K562 (cell line): ENCODE results near the gene LPCAT1. TPM values are rescaled to one million over a fixed set of nuclear protein-coding genes. Genes with fewer than 3 reads are reported as not detected.

Experiments
- ATAC-seq: fragments of 200-7000 bp; cut with Tn5 transposase; 3 replicates; pipeline ENCODE4 v1.9.1; 2020; ENCODE audit warnings: moderate library complexity
- BruUV-seq: library from RNA; stranded (reverse); fragments of 400-500 nt; replicated peaks from 2 replicates; lab custom pipeline; 2021; lab: Mats Ljungman, UMichigan
- CTCF ChIA-PET: fragments of 300-600 bp; formaldehyde crosslinking; extraction: SDS; loops from one replicate; lab custom pipeline; 2021; ENCODE audit warnings: low intra/inter-chr PET ratio; lab: Yijun Ruan, JAX
- POLR2A ChIA-PET: fragments of 300-600, 350-650 bp; sonication (Branson Sonifier 250); formaldehyde crosslinking; extraction: SDS; loops from one replicate; lab custom pipeline; 2021; ENCODE audit warnings: antibody characterized with exemption, inconsistent platforms; lab: Yijun Ruan, JAX
- DNase-seq, 4 experiments: peaks; one replicate each; pipeline versions ENCODE4 v3.0.0 to v3.0.0-alpha.2; 2011 to 2018; ENCODE audit warnings: low spot score in 3 of 4, mixed read lengths in 3 of 4; ENCODE audit errors: extremely low read depth in 1 of 4
- FAIRE-seq: peaks from 2 replicates; lab custom pipeline; 2011; peaks lifted over from hg19 to GRCh38; lab: Jason Lieb, UNC
- H2AFZ ChIP-seq: 2 replicates; pipeline ENCODE4 v1.6.0; 2011; ENCODE audit warnings: low read depth, low read length, control low read depth, inconsistent platforms
- H3K27ac ChIP-seq: fragments of 200-600 bp; 3 replicates; pipeline ENCODE4 v1.8.0; 2011; ENCODE audit warnings: low read depth, mild to moderate bottlenecking, control low read depth, inconsistent platforms, low read length, moderate library complexity, mixed read lengths; ENCODE audit errors: extremely low read depth
- H3K27me3 ChIP-seq, 2 experiments: fragments of 300-600 bp in 1 of 2; 2 replicates in 1 of 2; 3 replicates in 1 of 2; pipeline versions ENCODE4 v1.6.0 to v1.8.0; 2011; ENCODE audit warnings: inconsistent platforms in 2 of 2, low read length in 2 of 2, mild to moderate bottlenecking in 1 of 2, mixed read lengths in 1 of 2, moderate library complexity in 1 of 2; ENCODE audit not compliant: control insufficient read depth in 2 of 2, insufficient read depth in 2 of 2
- H3K36me3 ChIP-seq: fragments of 300-600 bp; 3 replicates; pipeline ENCODE4 v1.8.0; 2011; ENCODE audit warnings: mild to moderate bottlenecking, low read length, inconsistent platforms; ENCODE audit not compliant: control insufficient read depth, insufficient read depth
- H3K4me1 ChIP-seq, 2 experiments: fragments of 200-600 bp in 1 of 2; replicated peaks in 1 of 2; 2 replicates in 1 of 2; 3 replicates in 1 of 2; pipeline versions ENCODE4 v1.5.1 to v1.8.0; 2011; ENCODE audit warnings: inconsistent platforms in 2 of 2, low read length in 2 of 2, mild to moderate bottlenecking in 1 of 2, mixed read lengths in 1 of 2, moderate library complexity in 1 of 2; ENCODE audit not compliant: control insufficient read depth in 2 of 2, insufficient read depth in 2 of 2
- H3K4me2 ChIP-seq: 2 replicates; pipeline ENCODE4 v1.6.1; 2011; ENCODE audit warnings: low read length, control low read depth, inconsistent platforms, mixed read lengths; ENCODE audit not compliant: insufficient read depth
- H3K4me3 ChIP-seq: fragments of 200-600 bp; sonication (generic), shearing (Covaris generic); 2 replicates; pipeline ENCODE4 v1.5.1; 2016; ENCODE audit warnings: control low read depth, inconsistent platforms
- H3K79me2 ChIP-seq: fragments of 200-600 bp; 3 replicates; pipeline ENCODE4 v1.8.0; 2011; ENCODE audit warnings: low read length, inconsistent platforms; ENCODE audit not compliant: control insufficient read depth, insufficient read depth
- H3K9ac ChIP-seq, 2 experiments: 2 replicates each; pipeline versions ENCODE4 v1.6.0 to v1.6.1; 2011; ENCODE audit warnings: low read depth in 2 of 2, low read length in 2 of 2, control low read depth in 1 of 2, inconsistent platforms in 1 of 2, mild to moderate bottlenecking in 1 of 2, mixed read lengths in 1 of 2; ENCODE audit not compliant: insufficient read depth in 1 of 2
- H3K9me1 ChIP-seq: one replicate; pipeline ENCODE4 v1.6.0; 2011; ENCODE audit warnings: inconsistent platforms, mild to moderate bottlenecking, low read length, moderate library complexity; ENCODE audit not compliant: control insufficient read depth, insufficient read depth
- H3K9me3 ChIP-seq: replicated peaks from 2 replicates; pipeline ENCODE4 v1.5.1; 2011; ENCODE audit warnings: low read depth, low read length, inconsistent platforms; ENCODE audit not compliant: control insufficient read depth, insufficient read depth
- H4K20me1 ChIP-seq: replicated peaks from 2 replicates; pipeline ENCODE4 v1.6.1; 2011; ENCODE audit warnings: low read length, inconsistent platforms, mixed read lengths; ENCODE audit not compliant: control insufficient read depth, insufficient read depth
- ADNP ChIP-seq: fragments of 200-800 bp; sonication (Bioruptor generic); IDR thresholded peaks from 2 replicates; pipeline ENCODE4 v1.6.1; 2016; ENCODE audit warnings: missing genetic modification characterization, missing compliant biosample characterization
- ESRRB ChIP-seq: fragments of 250-450 bp; sonication (Bioruptor Pico); IDR thresholded peaks from 2 replicates; pipeline ENCODE4 v1.5.0; 2020; ENCODE audit warnings: mild to moderate bottlenecking, moderate library complexity, borderline replicate concordance
- FOXA3 ChIP-seq, 2 experiments: fragments of 450-650 bp in 1 of 2; sonication (generic) in 1 of 2; formaldehyde crosslinking; IDR thresholded peaks in 1 of 2; conservative IDR thresholded peaks in 1 of 2; 2 replicates each; pipeline versions ENCODE4 v1.4.0 to v1.8.0; 2020 to 2022; ENCODE audit warnings: mild to moderate bottlenecking in 2 of 2, missing genetic modification reagents in 1 of 2
- FOXK1 ChIP-seq: sonication (generic); formaldehyde crosslinking; IDR thresholded peaks from 2 replicates; pipeline ENCODE4 v1.8.0; 2022; ENCODE audit warnings: missing genetic modification reagents, mild to moderate bottlenecking, borderline replicate concordance
- FOXK2 ChIP-seq, 2 experiments: fragments of 450-650 bp; IDR thresholded peaks in 1 of 2; conservative IDR thresholded peaks in 1 of 2; 2 replicates each; pipeline ENCODE4 v1.6.1; 2016; ENCODE audit warnings: low read depth in 2 of 2, mild to moderate bottlenecking in 1 of 2
- HNRNPH1 ChIP-seq: fragments of 200-400 bp; formaldehyde crosslinking; optimal IDR thresholded peaks from 2 replicates; pipeline ENCODE3; 2017; ENCODE audit warnings: low read depth, mild to moderate bottlenecking, low read length, moderate library complexity
- HNRNPLL ChIP-seq: fragments of 200-400 bp; formaldehyde crosslinking; IDR thresholded peaks from 2 replicates; pipeline ENCODE4 v1.6.1; 2017; ENCODE audit warnings: low read length, low read depth, mild to moderate bottlenecking; ENCODE audit not compliant: poor library complexity, severe bottlenecking
- KHSRP ChIP-seq: fragments of 450-650 bp; IDR thresholded peaks from 2 replicates; pipeline ENCODE4 v1.6.1; 2017
- NELFE ChIP-seq: IDR thresholded peaks from 2 replicates; pipeline ENCODE4 v1.6.1; 2011; ENCODE audit warnings: mild to moderate bottlenecking; ENCODE audit not compliant: insufficient read depth, insufficient read length
- RBM17 ChIP-seq: fragments of 200-400 bp; formaldehyde crosslinking; IDR thresholded peaks from 2 replicates; pipeline ENCODE4 v1.6.1; 2017; ENCODE audit warnings: low read depth, mild to moderate bottlenecking, low read length, borderline replicate concordance
- RHOXF2B ChIP-seq: fragments of 250-450 bp; sonication (Bioruptor Pico); conservative IDR thresholded peaks from 2 replicates; pipeline ENCODE4 v1.5.1; 2021
- SMAD4 ChIP-seq: fragments of 250-450 bp; sonication (Bioruptor Pico); conservative IDR thresholded peaks from 2 replicates; pipeline ENCODE4 v1.8.0; 2021; ENCODE audit warnings: inconsistent platforms, mild to moderate bottlenecking, moderate library complexity
- TGIF2 ChIP-seq: sonication (generic); formaldehyde crosslinking; IDR thresholded peaks from 2 replicates; pipeline ENCODE4 v1.8.1; 2022; ENCODE audit warnings: mild to moderate bottlenecking, missing genetic modification reagents, moderate library complexity
- WHSC1 ChIP-seq: IDR thresholded peaks from one replicate; pipeline ENCODE4 v1.6.1; 2012; ENCODE audit warnings: low read length, control low read depth, inconsistent platforms
- ZBTB9 ChIP-seq: fragments of 450-650 bp; formaldehyde crosslinking; IDR thresholded peaks from 2 replicates; pipeline ENCODE4 v1.4.0; 2020; ENCODE audit warnings: mild to moderate bottlenecking, moderate library complexity
- ZNF184 ChIP-seq: sonication (generic); formaldehyde crosslinking; IDR thresholded peaks from 2 replicates; pipeline ENCODE4 v1.5.0; 2020; ENCODE audit warnings: missing genetic modification reagents
- WGBS: fragments of 100-300 bp; shearing (Covaris generic); methylation state at CpG from one replicate; pipeline ENCODE4 v1.1.6; 2016; ENCODE audit warnings: low coverage, mixed read lengths; ENCODE audit not compliant: insufficient coverage; ENCODE audit errors: missing lambda C conversion rate; 5-methylcytosine and 5-hydroxymethylcytosine counted together
- in situ Hi-C: fragments of 300-500 bp; cut with MboI; formaldehyde crosslinking; loops from 4 replicates; pipeline ENCODE4 v1.15.0; 2018; ENCODE audit warnings: inconsistent platforms, mixed read lengths
- intact Hi-C: fragments of 100-400 bp; cut with micrococcal nuclease; formaldehyde crosslinking; loops from 2 replicates; pipeline ENCODE4 v1.14.2; 2022
- polyA plus RNA-seq, 8 experiments: library from polyadenylated mRNA; depleted of rRNA in 4 of 8; stranded (reverse) in 5 of 8; unstranded in 3 of 8; fragments of >200 nt; fragmentation: Nextera tagmentation in 2 of 8; fragmentation: Illumina TruSeq in 1 of 8; extraction: Ambion mirVana in 2 of 8; extraction: Trizol in 1 of 8; gene quantifications; 2 replicates each; pipeline versions ENCODE4 v1.2.1 to v1.2.3, GENCODE V29; 2011 to 2014; ENCODE audit warnings: inconsistent platforms in 1 of 8, missing spikeins in 1 of 8
- total RNA-seq, 7 experiments: library from RNA; depleted of rRNA in 6 of 7; stranded (reverse); fragments of >200 nt in 6 of 7; fragmentation: Illumina TruSeq in 2 of 7; extraction: Trizol in 2 of 7; gene quantifications; 2 replicates each; pipeline versions ENCODE4 v1.2.1 to v1.2.3, GENCODE V29; 2011 to 2021; ENCODE audit warnings: low replicate concordance in 1 of 7
- TF ChIP-seq, protein P1 (sequence below): sonication (generic); formaldehyde crosslinking; IDR thresholded peaks from 2 replicates; pipeline ENCODE4 v1.8.0; 2022; ENCODE audit warnings: missing genetic modification reagents, mild to moderate bottlenecking, moderate library complexity, borderline replicate concordance
- TF ChIP-seq, protein P2 (sequence below): fragments of 200-800 bp; sonication (Bioruptor generic); IDR thresholded peaks from 2 replicates; pipeline ENCODE4 v1.6.1; 2017; ENCODE audit warnings: missing genetic modification characterization, missing compliant biosample characterization

The LPCAT1 gene
- total and polyA plus RNA-seq, 9 of the 15 experiments (the other 6 are each of a cell fraction or from before 2014, with no cell fraction given), result 0.14 to 18.4 (median 13.9) TPM

- Histone ChIP-seq H3K27me3 (no peaks in the 10 kb centered on the region), H3K79me2 (peaks cover 2% of the 10 kb centered on the region; the same call in 1 of the 3 replicates), H3K4me1 (peaks cover 18 to 57% of the 10 kb centered on the region in 2 experiments; a peak in 4 of 5 replicates), H3K9me1 (peaks cover 3% of the 10 kb centered on the region), H3K9ac (no peak overlapping the region; a peak in 1 of 4 replicates), H3K4me2 (peak overlapping the region; percentile 31), H2AFZ (peak overlapping the region; percentile 19), H3K4me3 (no peak overlapping the region), H3K27ac (no peak overlapping the region), H3K9me3 (no peaks in the 10 kb centered on the region), H4K20me1 (peaks cover 53% of the 10 kb centered on the region), H3K36me3 (no peaks in the 10 kb centered on the region; the same call in 2 of the 3 replicates)
- intact Hi-C loops, result no loop called here
- in situ Hi-C loops, result no loop called here
- FAIRE-seq (peak; percentile 82), DNase-seq (peak in 3 of 4 experiments; percentile 32 to 65 (median 51)), ATAC-seq (peak; percentile 49)
- 22% methylated on average over 24 of the region's 24 CpGs for WGBS
- no TSS peak for BruUV-seq
- ChIA-PET CTCF (no interaction called here), POLR2A (interaction anchor here (0.7 to 1.8 kb wide), 4 partner anchors 9 to 20 kb away, joined by 3 to 9 read pairs (median 5); partner anchors contain the start of gene LPCAT1)
- no peak for TF ChIP-seq RHOXF2B (CRISPR knock-in tag)
- TF ChIP-seq ZBTB9 (CRISPR knock-in tag), result 0 out of 2 replicates have a peak, but pooled peaks have one; percentile 23
- 0 out of 2 replicates have a peak, but pooled peaks have one; percentile 42 for TF ChIP-seq FOXK1 (CRISPR knock-in tag)
- TF ChIP-seq WHSC1, result no peak
- TF ChIP-seq, protein P1, sequence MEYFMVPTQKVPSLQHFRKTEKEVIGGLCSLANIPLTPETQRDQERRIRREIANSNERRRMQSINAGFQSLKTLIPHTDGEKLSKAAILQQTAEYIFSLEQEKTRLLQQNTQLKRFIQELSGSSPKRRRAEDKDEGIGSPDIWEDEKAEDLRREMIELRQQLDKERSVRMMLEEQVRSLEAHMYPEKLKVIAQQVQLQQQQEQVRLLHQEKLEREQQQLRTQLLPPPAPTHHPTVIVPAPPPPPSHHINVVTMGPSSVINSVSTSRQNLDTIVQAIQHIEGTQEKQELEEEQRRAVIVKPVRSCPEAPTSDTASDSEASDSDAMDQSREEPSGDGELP (CRISPR knock-in tag), result peak; percentile 86
- TF ChIP-seq HNRNPH1, result no peak
- peak; percentile 45 for TF ChIP-seq HNRNPLL
- 0 out of 2 replicates have a peak, but pooled peaks have one; percentile 32 for TF ChIP-seq SMAD4 (CRISPR knock-in tag)
- no peak for TF ChIP-seq ESRRB
- TF ChIP-seq NELFE, result no peak
- TF ChIP-seq FOXK2 (conservative IDR thresholded peaks at IDR 0.05 in 1 of 2, IDR thresholded peaks at IDR 0.05 in 1 of 2; ENCODE audit: low read depth in 2 of 2), result no peak
- TF ChIP-seq, protein P2, sequence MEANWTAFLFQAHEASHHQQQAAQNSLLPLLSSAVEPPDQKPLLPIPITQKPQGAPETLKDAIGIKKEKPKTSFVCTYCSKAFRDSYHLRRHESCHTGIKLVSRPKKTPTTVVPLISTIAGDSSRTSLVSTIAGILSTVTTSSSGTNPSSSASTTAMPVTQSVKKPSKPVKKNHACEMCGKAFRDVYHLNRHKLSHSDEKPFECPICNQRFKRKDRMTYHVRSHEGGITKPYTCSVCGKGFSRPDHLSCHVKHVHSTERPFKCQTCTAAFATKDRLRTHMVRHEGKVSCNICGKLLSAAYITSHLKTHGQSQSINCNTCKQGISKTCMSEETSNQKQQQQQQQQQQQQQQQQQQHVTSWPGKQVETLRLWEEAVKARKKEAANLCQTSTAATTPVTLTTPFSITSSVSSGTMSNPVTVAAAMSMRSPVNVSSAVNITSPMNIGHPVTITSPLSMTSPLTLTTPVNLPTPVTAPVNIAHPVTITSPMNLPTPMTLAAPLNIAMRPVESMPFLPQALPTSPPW (CRISPR knock-in tag), result no peak
- TF ChIP-seq KHSRP, result no peak
- no peak for TF ChIP-seq FOXA3 (CRISPR knock-in tag; conservative IDR thresholded peaks at IDR 0.05 in 1 of 2, IDR thresholded peaks at IDR 0.05 in 1 of 2)
- TF ChIP-seq ADNP (tag), result no peak
- TF ChIP-seq RBM17, result no peak
- no peak for TF ChIP-seq ZNF184 (CRISPR knock-in tag)
- TF ChIP-seq TGIF2 (CRISPR knock-in tag), result no peak
These were observed 20.3 kb downstream of the LPCAT1 start for GRCh38 chr5:1503241-1504068.
